H54 (cell line): ENCODE data around the gene ANKRD11.
"Not testable (repeated sequence)": the region's sequence is repeated elsewhere in the genome, so short reads cannot be mapped to it uniquely, and the experiment has no call there.

Experiments used
- DNase-seq: peaks from one replicate; pipeline ENCODE4 v3.0.0; 2011; ENCODE audit warnings: low spot score, mixed read lengths; ENCODE audit not compliant: insufficient read length
- FAIRE-seq: peaks from 3 replicates; lab custom pipeline; 2011; peaks lifted over from hg19 to GRCh38; lab: Jason Lieb, UNC
- POLR2A ChIP-seq: IDR thresholded peaks from 2 replicates; pipeline ENCODE4 v1.6.1; 2011; ENCODE audit warnings: low read depth, mild to moderate bottlenecking, low read length

Gene ANKRD11

DNA sequence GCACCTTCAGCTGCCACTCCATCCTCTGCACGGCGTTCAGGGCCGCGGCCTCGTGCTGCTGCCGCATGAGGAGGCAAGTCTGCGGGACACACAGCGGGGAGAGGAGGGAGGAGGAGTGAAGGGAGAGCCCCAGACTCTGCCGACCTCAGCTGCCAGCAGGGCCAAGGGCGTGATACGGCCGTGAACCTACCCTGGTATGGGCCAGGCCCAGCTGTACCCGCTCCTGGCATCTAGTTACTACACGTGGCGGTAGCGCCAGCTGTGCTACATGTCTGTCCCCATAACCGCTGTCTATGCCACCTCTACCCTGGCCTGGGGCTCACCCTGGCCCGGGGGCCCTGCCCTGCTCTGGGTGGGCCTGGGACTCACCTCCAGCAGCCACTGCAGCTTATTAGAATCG, 221.8 kb downstream of the ANKRD11 start:
- FAIRE-seq (no peak), DNase-seq (no peak)
- no peak for TF ChIP-seq POLR2A

DNA sequence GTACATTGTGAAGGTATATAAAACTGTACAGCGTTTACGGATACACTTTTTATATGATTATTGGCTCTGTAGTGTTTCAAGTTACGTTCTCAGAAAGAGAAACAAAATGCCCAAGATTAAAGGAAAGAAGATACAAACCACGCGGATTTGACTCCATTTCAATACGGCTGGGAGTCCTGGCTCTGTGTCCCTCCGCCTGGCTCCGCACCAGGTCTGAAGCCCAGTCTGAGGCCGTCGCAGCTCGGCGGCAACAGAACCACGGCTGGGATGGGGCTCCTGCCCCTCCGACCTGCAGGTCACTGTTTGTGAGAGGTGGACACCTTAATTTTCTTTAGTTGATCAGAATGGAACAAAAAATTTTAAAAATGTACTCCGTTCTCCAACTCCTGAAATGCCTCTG, 222.6 kb downstream of the ANKRD11 start:
- not testable (repeated sequence) for DNase-seq, FAIRE-seq

DNA sequence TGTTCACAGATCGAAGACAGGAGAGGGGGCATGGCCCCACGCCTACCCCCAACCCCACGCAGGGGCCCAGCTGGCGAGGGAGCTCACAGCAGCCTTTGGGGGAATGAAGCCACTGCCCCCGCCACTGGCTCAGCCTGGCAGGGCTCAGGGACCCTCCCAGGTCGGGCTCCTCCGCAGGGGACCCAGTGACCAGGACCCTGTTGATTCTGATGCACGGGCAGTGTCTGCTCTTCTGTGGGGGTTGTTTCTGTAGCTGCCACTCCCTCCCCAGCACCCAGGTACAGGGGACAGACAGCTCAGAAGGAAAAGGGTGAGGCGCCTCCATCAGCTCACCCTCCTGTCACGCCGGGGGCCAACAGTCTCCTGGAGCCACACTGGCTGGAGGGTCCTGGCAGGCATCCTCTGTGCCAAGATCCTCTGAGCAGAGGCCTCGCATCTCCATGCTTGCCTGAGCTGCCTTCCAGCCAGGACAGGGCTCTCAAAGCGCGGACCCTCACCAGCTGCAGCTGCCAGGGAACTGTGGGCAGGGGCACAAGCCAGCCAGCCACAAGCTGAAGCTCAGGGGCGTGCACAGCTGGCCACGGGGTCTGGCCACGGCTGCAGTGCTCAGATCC, 223.7 kb downstream of the ANKRD11 start:
- FAIRE-seq (no peak), DNase-seq (no peak)
- no peak for TF ChIP-seq POLR2A

DNA sequence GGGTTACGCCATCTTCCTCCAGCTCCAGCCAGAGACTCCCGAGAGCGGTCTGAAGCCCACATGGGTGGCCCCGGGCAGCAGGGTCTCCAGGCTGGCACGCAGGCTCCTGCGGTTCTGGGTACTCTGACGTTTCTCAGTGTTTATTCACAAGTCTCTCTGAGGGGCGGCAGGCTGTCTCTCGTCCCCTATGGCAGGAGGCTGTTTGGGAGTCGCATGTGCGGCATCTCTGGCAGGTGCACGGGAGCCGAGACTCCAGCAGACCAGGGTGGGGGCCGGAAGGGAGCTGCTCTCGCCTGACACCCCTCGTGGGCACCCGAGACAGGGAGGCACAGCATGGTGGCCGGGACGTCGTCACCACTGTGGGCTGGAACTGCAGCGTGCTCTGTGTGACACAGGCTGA, 224.7 kb downstream of the ANKRD11 start:
- no peak for DNase-seq
- no peak for FAIRE-seq
- no peak for TF ChIP-seq POLR2A

DNA sequence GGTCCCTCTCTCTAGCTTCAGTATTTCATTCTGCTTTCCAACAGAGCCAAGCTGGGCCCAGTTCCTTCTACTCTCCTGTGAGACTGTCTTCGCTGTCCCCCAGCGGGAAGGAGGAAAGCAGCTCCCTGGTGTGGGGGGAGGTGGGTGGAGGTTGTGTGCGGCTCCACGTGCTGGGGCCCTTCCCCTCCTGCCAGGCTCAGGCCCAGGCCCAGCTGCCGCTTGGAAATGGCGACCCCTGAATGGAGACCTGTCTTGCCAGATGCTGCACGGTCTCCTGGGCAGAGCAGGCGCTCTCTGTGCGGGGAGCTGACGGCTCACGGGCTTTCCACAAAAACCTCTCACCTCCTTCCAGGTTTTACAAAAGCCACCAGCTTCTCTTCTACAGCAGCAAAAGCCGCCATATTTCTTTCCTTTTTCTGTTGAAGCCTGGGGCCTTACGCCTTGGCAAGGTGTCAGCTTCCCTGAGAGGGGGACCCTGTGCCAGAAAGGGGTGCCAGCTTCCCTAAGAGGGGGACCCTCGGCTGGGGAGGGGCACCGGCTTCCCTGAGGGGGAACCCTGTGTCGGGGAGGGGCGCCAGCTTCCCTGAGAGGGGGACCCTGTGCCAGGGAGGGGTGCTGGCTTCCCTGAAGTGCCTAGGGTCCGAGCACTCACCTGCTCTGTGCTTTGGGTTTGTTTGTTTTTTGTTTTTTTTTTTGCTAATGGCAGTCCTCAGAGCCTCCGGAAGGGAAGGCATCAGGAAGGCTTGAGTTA, 225.4 kb downstream of the ANKRD11 start:
- TF ChIP-seq POLR2A, result no peak
- DNase-seq (no peak), FAIRE-seq (no peak)

DNA sequence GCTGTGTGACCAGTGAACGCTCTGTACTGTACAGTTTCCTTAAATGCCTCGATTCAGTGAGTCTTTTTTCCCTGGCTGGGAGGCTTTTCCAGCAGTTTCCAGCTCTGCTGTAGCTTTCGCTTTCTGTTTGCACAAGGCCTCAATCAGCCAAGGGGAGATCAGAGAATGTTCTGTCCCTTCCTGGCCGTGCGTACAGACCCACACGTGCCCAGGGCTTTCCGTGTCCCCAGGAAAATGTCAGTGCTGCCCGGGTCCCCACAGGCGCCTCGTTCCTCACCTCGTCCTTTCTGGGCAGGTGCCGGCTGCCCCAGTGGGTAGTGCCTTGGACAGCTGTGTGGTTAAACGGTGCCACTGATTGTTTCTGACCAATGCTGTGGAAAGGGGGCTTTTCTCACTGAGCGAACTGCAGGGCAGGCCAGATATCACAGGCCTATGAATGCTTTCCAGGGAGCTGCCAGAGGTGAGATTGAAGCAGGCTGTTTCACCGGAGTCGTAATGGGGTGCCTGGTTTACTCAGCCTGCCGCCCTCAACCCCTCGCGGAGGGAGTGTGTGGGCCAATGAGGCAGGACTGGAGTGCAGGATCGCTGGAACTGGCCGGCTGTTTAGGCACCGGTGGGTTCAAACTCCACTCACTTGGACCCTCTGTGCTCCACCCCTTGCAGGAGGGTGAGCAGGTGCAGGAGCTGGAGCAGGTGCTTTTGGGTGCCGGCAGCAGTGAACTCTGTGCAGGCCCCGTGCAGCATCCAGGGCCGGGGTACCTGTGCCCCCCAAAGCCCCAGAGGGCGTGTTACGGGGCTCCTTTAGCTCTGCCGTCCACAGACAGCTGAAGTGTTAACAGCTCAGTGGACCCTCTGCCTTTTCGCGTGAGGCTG, 228.4 kb downstream of the ANKRD11 start:
- TF ChIP-seq POLR2A, result no peak
- FAIRE-seq (no peak), DNase-seq (no peak)

DNA sequence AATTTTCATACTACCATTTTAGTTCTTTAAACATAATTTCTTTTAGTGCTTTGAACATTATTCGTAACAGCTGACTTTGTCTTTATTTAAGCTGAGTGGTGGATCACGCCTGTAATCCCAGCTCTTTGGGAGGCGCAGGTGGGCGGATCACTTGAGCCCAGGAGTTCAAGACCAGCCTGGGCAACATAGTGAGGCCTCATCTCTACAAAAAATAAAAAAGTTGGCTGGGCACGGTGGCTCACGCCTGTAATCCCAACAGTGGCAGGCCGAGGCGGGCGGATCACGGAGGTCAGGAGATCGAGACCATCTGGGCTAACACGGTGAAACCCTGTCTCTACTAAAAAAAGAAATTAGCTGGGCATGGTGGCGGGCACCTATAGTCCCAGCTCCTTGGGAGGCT, 230.5 kb downstream of the ANKRD11 start:
- not testable (repeated sequence) for FAIRE-seq, DNase-seq

DNA sequence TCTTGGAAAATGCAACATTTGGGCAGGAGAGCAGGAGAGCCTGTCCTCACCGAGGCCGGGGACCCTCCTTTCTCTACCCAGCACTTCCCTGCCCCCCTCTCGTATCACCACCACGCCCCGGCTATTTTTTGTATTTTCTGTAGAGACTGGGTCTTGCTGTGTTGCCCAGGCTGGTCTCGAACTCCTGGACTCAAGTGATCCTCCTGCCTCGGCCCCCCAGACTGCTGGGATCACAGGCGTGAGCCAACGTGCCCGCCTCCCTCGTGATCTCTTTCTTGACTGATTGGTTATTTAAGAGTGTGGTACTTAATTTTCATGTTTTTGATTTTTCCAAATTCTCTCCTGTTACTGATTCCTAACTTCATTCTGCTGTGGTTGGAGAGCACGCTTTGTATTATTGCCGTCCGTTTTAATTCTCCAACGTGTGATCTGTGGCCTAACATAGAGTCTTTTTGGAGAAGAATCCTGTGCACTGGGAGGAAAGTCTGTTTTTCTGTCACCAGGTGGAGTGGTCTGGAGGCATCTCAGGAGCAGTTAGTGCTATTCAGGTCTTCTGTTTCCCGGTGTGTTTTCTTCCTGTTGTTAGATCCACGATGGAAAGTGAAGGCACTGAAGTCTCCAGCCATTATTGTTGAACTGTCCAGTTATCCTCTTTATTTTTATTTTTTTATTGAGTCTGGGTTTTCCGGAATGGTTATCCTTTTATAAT, 232.4 kb downstream of the ANKRD11 start:
- no peak for TF ChIP-seq POLR2A
- DNase-seq, result no peak
- FAIRE-seq, result no peak

DNA sequence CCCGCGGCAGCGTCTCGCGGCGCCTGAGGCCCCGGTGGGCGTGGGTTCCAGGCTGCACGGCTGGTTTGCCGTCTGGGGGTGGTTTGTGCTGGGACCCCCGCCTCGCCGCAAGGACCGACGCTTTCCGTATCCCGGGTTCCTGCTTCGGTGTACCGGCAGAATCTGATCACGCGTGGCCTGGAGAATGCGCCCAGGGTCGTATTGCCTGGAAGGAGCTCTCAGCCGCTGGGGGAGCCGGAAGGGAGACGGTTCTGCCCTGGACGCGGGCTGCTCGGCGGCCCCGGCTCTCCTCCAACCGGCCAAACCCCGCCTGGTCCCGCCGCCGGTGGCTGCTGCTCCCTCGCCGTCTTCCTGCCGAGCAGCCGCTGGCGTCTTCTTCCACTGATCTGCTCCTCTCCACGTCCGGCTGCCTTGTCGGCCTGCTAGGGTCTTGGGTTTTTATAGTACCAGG, 233.1 kb downstream of the ANKRD11 start:
- DNase-seq (no peak), FAIRE-seq (no peak)
- TF ChIP-seq POLR2A, result no peak

DNA sequence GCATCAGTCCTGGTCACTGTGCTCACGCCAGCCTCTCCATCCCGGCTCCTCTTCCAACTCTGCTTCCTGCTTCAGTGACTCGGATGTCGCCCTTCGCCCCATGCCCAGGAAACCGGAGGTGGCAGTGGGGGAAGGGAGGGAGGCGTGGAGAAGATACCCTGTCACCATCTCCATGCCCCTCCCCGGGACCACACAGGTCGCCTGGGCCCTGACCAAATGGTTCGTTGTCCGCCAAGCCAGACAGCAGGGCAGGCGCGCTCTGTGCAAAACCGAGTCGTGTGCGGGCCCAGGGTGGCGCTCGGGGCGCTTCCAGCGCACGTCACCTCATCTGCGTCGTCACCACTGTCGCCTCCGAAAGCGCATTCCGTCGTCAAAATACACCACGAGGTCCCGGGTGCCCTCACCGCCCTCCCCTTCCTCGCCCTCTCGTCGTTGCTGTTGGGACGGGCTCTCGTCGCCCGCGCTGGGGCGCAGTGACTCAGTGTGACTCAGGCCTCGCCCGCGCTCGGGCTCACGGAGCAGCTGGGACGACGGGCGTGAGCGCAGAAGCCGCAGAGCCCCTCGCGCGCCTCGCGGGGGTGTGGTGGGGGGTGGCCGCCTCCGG, 233.6 kb downstream of the ANKRD11 start:
- FAIRE-seq (no peak), DNase-seq (no peak)

DNA sequence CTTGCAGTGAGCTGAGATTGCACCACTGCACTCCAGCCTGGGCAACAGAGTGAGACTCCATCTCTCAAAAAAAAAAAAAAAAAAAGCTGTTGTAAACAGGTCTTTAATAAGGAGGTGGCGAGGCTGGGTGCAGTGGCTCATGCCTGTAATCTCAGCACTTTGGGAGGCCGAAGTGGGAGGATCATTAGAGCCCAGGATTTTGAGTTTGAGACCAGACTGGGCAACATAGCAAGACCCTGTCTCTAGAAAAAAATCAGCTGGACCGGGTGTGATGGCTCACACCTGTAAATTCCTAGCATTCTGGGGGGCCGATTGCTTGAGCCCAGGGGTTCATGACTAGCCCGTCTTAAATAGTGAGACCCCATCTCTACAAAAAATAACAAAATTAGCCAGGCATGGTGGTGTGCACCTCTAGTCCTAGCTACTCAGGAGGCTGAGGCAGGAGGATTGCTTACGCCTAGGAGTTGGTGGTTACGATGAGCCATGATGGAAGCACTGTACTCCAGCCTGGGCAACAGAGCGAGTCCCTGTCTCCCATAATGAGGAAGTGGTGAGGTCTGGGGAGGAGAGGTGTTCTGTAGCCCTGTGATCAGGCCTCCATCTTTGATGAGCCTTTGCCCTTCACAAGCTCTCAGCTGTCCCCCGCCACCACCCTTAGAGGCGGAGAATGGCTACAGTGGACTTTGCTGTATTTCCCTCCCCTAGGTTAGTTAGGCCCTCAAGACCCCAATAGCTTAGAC, 236.6 kb downstream of the ANKRD11 start:
- DNase-seq (no peak), FAIRE-seq (no peak)
- no peak for TF ChIP-seq POLR2A

More for the DNA sequence above, 233.6 kb downstream of the ANKRD11 start:
- no peak for TF ChIP-seq POLR2A

DNA sequence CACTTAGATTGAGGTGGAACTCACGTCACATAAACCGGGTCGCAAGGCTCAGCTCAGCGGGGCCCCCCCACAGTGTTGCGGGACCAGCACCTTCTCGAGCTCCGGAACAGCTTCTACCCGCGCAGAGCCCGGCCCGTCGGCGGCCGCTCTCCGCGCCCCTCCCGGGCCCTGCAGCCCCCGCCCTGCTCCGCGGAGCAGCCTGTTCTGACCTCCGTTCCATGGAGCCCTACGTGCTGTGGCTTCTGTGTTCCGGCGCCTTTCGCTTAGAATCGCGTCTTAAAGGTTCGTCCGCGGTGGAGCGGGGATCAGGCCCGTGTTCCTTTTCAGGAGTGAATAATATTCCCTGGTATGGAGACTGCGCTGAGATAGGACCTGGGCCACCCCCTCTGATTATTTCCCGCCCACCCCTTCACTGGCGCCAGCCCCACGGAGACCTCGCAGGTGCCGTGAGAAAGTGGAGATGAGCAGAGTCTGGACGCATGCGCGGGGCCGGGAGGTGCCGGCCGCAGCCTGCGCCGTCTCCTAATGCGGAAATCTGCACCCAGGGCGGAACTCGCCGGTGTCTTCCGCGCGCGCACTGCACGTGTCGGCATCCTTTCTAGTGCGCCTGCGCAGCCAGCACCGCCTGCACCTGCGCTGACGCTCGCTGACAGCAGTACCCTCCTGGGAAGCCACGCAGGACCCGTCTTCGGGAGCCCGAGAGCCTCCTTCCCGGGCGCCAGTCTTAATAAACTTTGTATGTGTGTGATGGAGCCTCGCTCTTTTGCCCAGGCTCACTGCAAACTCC, 242.0 kb downstream of the ANKRD11 start:
- DNase-seq, result no peak
- no peak for FAIRE-seq
- no peak for TF ChIP-seq POLR2A

DNA sequence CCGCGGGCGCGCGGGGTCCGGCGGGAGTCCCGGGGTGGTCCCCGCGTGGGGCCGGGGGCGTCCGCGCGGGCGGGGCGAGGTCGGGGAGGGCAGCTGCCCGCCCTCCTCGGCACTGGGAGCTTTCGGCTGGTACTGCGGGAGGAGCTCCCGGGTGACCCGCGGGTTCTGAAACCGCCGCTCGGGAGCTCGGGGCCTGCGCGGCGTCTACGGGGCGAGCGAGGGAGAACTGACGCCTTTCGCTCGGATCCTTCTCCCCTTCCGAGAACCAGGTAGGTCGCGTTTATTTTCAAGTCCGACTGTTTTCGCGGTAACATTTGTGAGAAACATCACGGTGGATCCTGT, 242.7 kb downstream of the ANKRD11 start:
- not testable (repeated sequence) for DNase-seq, FAIRE-seq
